NCI-H2081 treated with DMSO at 0.1 percent for 48 hours (cell line): Measurements from ENCODE around the gene SMIM10.
"Not testable (repeated sequence)": the region's sequence is repeated elsewhere in the genome, so short reads cannot be mapped to it uniquely, and the experiment has no call there.

ENCODE experiments used
- DNase-seq: peaks from one replicate; lab custom pipeline; 2025; lab: John Stamatoyannopoulos, UW

SMIM10 gene

GRCh38 chrX:134990801-134991481 lies at the start of gene SMIM10:
Gene SMIM10, plus strand, starts transcription at chrX:134990991. Its CDS starts 105 bp downstream, at chrX:134991096.
- no peak for DNase-seq

GRCh38 chrX:134946364-134946763 lies 44.4 kb upstream of the SMIM10 start:
- not testable (repeated sequence) for DNase-seq

- DNase-seq, result no peak
These were observed 42.2 kb upstream of the SMIM10 start for GRCh38 chrX:134948333-134949241.

GRCh38 chrX:134949271-134949670 lies 41.5 kb upstream of the SMIM10 start:
- DNase-seq, result no peak

- no peak for DNase-seq
These were observed 33.0 kb upstream of the SMIM10 start for GRCh38 chrX:134957836-134958235.

GRCh38 chrX:134960366-134960765 lies 30.4 kb upstream of the SMIM10 start:
- DNase-seq, result not testable (repeated sequence)

GRCh38 chrX:134963041-134963440 lies 27.8 kb upstream of the SMIM10 start:
- DNase-seq, result no peak

GRCh38 chrX:134969726-134970125 lies 21.1 kb upstream of the SMIM10 start:
- no peak for DNase-seq

- no peak for DNase-seq
These were observed 18.9 kb upstream of the SMIM10 start for GRCh38 chrX:134971926-134972325.

GRCh38 chrX:134975516-134975915 lies 15.3 kb upstream of the SMIM10 start:
- DNase-seq, result no peak

- no peak for DNase-seq
These were observed 8.9 kb upstream of the SMIM10 start for GRCh38 chrX:134981910-134982309.

- no peak for DNase-seq
These were observed 8.0 kb upstream of the SMIM10 start for GRCh38 chrX:134982748-134983147.

GRCh38 chrX:134985479-134985878 lies 5.3 kb upstream of the SMIM10 start:
- no peak for DNase-seq

- DNase-seq, result no peak
These were observed 353 bp upstream of the SMIM10 start for GRCh38 chrX:134990475-134990800.

GRCh38 chrX:134997646-134998045 lies 6.9 kb downstream of the SMIM10 start:
- DNase-seq, result no peak

- no peak for DNase-seq
These were observed 7.5 kb downstream of the SMIM10 start for GRCh38 chrX:134998246-134998645.

GRCh38 chrX:134999469-134999868 lies 8.7 kb downstream of the SMIM10 start:
- DNase-seq, result no peak

GRCh38 chrX:135000516-135000915 lies 9.7 kb downstream of the SMIM10 start:
- DNase-seq, result no peak

- DNase-seq, result peak; percentile 67
These were observed 13.3 kb downstream of the SMIM10 start for GRCh38 chrX:135003876-135004623.

GRCh38 chrX:135006187-135006586 lies 15.4 kb downstream of the SMIM10 start:
- DNase-seq, result no peak

GRCh38 chrX:135009057-135009610 lies 18.3 kb downstream of the SMIM10 start:
- DNase-seq, result no peak

GRCh38 chrX:135009838-135010237 lies 19.0 kb downstream of the SMIM10 start:
- DNase-seq, result no peak
